Type B pancreatic cell (in vitro differentiated cells): ENCODE measurements around the gene CACNA2D1. TPM values are rescaled to one million over a fixed set of nuclear protein-coding genes. Genes with fewer than 3 reads are reported as not detected.

Experiments used
- DNase-seq: peaks from one replicate; pipeline ENCODE4 v3.0.0; 2021; ENCODE audit warnings: mixed read lengths; ENCODE audit not compliant: unreplicated experiment; ENCODE audit errors: extremely low spot score
- H3K27ac Mint-ChIP-seq: 2 replicates; pipeline ENCODE4 v1.8.0; 2021; ENCODE audit warnings: mild to moderate bottlenecking, mixed read lengths
- H3K27me3 Mint-ChIP-seq: 2 replicates; pipeline ENCODE4 v1.8.0; 2021; ENCODE audit warnings: mixed read lengths
- H3K36me3 Mint-ChIP-seq: 2 replicates; pipeline ENCODE4 v1.8.0; 2021; ENCODE audit warnings: mixed read lengths
- H3K4me1 Mint-ChIP-seq: one replicate; pipeline ENCODE4 v1.8.0; 2021; ENCODE audit warnings: mixed read lengths; ENCODE audit not compliant: unreplicated experiment
- H3K4me3 Mint-ChIP-seq: 2 replicates; pipeline ENCODE4 v1.8.0; 2021; ENCODE audit warnings: mild to moderate bottlenecking, mixed read lengths
- H3K9me3 Mint-ChIP-seq: 2 replicates; pipeline ENCODE4 v1.8.0; 2021; ENCODE audit warnings: mixed read lengths
- CTCF ChIP-seq: fragments of 200-600 bp; sonication (generic); conservative IDR thresholded peaks from 2 replicates; pipeline ENCODE4 v1.5.0; 2021; ENCODE audit warnings: antibody characterized with exemption, mild to moderate bottlenecking
- total RNA-seq: library from RNA; stranded (reverse); gene quantifications from 2 replicates; pipeline ENCODE4 v1.2.1, GENCODE V29; 2021; ENCODE audit warnings: low replicate concordance

Gene CACNA2D1
- total RNA-seq, 1 donor from 2014 or later, result 21.5 TPM

DNA sequence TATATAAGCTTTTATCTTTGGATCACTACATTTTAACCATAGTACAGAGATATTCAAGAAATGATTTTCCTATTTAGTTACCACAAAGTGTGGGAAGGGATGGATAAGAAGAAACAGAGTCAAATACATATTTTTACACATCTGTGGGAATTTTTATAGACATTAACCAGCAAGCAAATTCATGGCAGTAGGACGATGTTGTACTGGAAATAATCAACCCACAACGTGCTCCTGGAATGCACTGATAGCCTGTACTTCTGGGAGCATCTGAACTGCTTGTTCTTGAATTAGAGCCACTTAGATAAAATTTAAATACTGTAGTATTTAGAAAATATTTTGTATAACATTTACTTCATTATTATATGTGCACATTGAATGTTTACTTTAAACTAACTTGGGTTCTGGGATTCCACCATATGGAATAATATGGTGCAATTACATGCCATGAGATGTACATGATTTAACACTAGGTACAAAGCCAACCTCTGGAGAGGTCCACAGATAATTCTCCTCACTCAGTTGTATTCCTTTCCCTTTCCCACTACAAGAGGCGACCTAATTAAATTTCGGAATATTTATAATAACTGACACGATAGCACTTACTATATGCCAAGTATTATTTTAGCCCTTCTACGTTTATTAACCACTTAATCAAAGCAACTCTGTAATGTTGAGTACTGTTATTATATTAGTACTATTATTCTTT is 508.8 kb downstream of the CACNA2D1 start:
- no peaks in the 10 kb centered on the region for H3K9me3 Mint-ChIP-seq
- no peak for TF ChIP-seq CTCF
- no peaks in the 10 kb centered on the region for H3K4me1 Mint-ChIP-seq
- H3K36me3 Mint-ChIP-seq, result no peaks in the 10 kb centered on the region
- DNase-seq, result no peak
- no peak overlapping the region for H3K27ac Mint-ChIP-seq
- H3K4me3 Mint-ChIP-seq, result no peak overlapping the region
- no peaks in the 10 kb centered on the region for H3K27me3 Mint-ChIP-seq

DNA sequence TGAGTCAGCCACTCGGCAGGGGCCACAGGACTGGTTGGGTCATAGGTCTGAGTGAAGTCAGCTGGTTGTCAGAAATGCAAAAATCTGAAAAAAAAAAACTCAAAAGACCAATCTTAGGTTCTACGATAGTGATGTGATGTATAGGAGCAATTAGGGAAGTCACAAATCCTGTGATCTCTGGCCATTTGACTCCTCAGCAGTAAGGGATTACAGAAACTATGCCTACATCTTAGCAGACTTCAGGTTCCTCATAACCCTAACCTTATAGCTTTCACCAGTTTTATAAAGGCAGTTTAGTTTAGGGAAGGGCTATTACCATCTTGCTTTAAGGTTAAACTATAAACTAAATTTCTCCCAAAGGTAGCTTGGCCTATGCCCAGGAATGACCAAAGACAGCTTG is 510.6 kb downstream of the CACNA2D1 start:
- DNase-seq, result no peak
- Mint-ChIP-seq H3K27me3 (no peaks in the 10 kb centered on the region), H3K36me3 (no peaks in the 10 kb centered on the region), H3K4me1 (no peaks in the 10 kb centered on the region), H3K27ac (no peak overlapping the region), H3K9me3 (no peaks in the 10 kb centered on the region), H3K4me3 (no peak overlapping the region)
- TF ChIP-seq CTCF, result no peak

DNA sequence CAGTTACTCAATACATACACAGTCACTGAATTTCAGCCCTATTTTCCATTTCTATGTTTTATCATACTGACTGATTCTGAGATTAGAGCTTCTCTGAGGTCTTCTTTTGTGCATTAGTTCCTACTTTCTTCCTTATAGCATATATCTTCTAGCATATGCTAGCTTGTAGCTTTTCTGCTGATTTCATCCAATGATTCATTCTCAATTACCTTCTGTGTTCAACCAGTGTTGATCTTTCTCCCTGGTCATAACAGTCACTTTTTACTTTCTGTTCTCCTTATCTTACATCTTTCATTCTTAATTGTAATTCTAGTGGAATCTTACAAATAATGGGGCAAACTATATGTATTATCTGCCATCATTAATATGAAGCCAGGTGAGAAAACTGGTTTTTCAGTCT is 514.2 kb downstream of the CACNA2D1 start:
- H3K36me3 Mint-ChIP-seq, result no peaks in the 10 kb centered on the region
- H3K9me3 Mint-ChIP-seq, result peaks cover 4% of the 10 kb centered on the region
- no peak overlapping the region for H3K4me3 Mint-ChIP-seq
- no peak for DNase-seq
- no peaks in the 10 kb centered on the region for H3K27me3 Mint-ChIP-seq
- TF ChIP-seq CTCF, result no peak
- H3K4me1 Mint-ChIP-seq, result peaks cover 6% of the 10 kb centered on the region
- H3K27ac Mint-ChIP-seq, result no peak overlapping the region

DNA sequence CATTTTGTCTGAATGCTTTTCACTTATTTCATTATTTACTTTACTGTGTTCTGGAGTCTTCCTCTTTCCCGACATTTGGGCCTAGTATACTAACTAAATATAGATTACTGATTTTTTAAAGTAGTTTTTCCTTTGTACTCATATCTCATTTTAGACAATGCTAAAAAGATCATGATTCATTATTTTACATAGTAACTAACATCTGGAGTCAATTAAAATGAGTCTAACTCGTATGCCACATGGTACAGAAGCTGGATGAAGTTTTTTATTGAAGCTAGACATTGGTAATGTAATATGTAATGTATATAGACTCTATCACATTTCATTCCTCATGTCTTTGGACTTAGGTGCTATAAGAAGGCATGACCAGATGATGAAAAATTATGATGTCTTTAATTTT is 517.4 kb downstream of the CACNA2D1 start:
- TF ChIP-seq CTCF, result no peak
- Mint-ChIP-seq H3K36me3 (no peaks in the 10 kb centered on the region), H3K4me1 (peaks cover 6% of the 10 kb centered on the region), H3K27me3 (no peaks in the 10 kb centered on the region), H3K4me3 (no peak overlapping the region), H3K27ac (no peak overlapping the region), H3K9me3 (peaks cover 4% of the 10 kb centered on the region)
- no peak for DNase-seq

DNA sequence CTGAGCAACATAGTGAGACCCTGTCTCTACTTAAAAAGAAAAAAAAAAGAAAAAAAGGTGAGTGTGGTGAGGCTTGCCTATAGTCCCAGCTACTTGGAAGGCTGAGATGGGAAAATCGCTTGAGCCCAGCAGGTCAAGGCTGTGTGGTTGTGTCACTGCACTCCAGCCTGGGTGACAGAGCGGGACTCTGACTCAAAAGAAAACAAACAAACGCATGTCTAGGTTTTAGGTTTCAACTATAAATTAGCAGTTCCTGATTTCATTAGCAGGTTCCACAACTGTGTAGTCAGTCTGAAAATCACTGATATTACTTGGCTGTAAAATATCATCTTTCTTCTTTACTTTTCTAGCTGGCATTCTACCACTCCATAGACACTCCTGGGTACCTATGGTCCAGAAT is 518.0 kb downstream of the CACNA2D1 start:
- no peak for TF ChIP-seq CTCF
- Mint-ChIP-seq H3K9me3 (peaks cover 4% of the 10 kb centered on the region), H3K27ac (no peak overlapping the region), H3K4me1 (peaks cover 6% of the 10 kb centered on the region), H3K4me3 (no peak overlapping the region), H3K36me3 (no peaks in the 10 kb centered on the region), H3K27me3 (no peaks in the 10 kb centered on the region)
- no peak for DNase-seq
